Epithelial cell of proximal tubule (primary cell): ENCODE data around the gene CAMKMT. TPM values are rescaled to one million over a fixed set of nuclear protein-coding genes. Genes with fewer than 3 reads are reported as not detected.

Experiments
- DNase-seq: peaks from one replicate; pipeline ENCODE4 v3.0.0-alpha.2; 2011; ENCODE audit warnings: low read depth
- H3K4me3 ChIP-seq: 2 replicates; pipeline ENCODE4 v1.5.1; 2011; ENCODE audit warnings: low read depth, mild to moderate bottlenecking, low read length
- total RNA-seq: library from RNA; depleted of rRNA; stranded (reverse); fragments of >200 nt; gene quantifications from 2 replicates; pipeline ENCODE4 v1.2.3, GENCODE V29; 2015
- TF ChIP-seq, protein P1 (sequence below): conservative IDR thresholded peaks from 2 replicates; pipeline ENCODE4 v1.5.1; 2012; ENCODE audit warnings: low read depth, mild to moderate bottlenecking, low read length

The CAMKMT gene
- total RNA-seq, 1 donor from 2014 or later: 2.4 TPM

DNA sequence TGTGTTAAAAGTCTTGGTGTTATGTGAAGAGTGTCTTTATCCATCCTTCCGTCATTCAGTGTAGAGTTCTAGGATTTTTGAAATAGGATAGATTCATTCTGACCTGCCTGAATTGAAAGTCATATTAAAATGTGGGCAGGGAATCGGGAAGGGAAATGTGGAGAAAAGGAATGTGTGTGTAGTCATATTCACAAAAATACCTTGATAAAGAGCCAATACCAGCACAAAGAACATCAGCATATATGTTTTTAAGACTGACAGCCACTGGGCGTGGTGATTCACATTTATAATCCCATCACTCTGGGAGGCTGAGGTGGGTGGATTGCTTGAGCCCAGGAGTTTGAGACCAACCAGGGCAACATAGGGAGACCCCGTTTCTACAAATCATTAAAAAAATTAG lies 188.1 kb downstream of the CAMKMT start:
- TF ChIP-seq, protein P1, sequence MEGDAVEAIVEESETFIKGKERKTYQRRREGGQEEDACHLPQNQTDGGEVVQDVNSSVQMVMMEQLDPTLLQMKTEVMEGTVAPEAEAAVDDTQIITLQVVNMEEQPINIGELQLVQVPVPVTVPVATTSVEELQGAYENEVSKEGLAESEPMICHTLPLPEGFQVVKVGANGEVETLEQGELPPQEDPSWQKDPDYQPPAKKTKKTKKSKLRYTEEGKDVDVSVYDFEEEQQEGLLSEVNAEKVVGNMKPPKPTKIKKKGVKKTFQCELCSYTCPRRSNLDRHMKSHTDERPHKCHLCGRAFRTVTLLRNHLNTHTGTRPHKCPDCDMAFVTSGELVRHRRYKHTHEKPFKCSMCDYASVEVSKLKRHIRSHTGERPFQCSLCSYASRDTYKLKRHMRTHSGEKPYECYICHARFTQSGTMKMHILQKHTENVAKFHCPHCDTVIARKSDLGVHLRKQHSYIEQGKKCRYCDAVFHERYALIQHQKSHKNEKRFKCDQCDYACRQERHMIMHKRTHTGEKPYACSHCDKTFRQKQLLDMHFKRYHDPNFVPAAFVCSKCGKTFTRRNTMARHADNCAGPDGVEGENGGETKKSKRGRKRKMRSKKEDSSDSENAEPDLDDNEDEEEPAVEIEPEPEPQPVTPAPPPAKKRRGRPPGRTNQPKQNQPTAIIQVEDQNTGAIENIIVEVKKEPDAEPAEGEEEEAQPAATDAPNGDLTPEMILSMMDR: no peak
- H3K4me3 ChIP-seq: no peak overlapping the region
- no peak for DNase-seq

DNA sequence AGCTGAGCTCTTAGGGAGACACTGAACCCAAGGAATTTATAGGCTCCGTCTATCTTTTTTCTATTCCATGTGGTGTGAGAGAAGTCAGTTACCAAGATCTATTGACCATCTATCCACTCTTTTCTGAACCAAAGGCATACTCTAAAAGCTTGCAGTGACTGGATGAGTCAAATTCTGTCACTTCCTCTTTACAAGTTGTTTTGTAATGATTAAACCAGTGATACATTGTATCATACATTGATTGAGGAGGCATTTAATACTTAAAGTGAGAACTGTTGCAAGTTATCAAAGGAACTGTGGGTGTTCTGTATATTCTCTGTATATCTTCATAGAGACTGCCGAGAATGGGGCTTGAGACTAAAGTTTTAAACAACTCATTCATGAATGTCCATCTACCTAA lies 188.8 kb downstream of the CAMKMT start:
- DNase-seq: no peak
- no peak overlapping the region for H3K4me3 ChIP-seq
- TF ChIP-seq, protein P1: no peak

DNA sequence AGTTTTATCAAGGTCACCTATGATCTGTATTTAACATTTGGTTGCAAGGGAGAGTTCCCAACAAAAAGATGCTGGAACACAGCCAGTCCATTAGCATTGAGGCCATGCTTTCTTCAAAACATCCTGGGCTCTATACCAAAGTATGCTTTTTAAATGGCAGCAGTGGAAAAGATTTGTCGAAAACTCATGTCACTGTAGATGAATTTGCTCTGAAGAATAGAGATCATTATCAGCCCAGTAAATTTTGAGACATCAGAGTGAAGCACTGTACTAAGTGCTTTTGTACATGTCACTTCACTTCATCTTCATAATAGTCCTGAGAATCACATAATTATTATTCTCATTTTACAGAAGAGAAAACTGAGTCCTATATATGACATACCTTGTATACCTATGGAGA lies 189.8 kb downstream of the CAMKMT start:
- TF ChIP-seq, protein P1: no peak
- no peak for DNase-seq

DNA sequence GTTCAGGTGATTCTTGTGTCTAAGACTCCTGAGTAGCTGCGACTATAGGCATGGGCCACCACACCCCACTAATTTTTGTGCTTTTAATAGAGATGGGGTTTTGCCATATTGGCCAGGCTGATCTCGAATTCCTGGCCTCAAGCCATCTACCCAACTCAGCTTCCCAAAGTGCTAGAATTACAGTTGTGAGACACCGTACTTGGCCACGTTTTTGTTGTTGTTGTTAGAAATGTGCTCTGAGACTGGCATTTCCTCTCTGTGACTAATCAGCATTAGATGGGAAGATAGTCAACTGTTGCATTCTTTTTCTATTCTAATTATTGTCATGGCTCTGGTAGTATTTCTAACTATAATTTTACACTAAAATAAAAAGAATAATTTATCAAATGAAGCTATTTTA lies 191.7 kb downstream of the CAMKMT start:
- no peak for DNase-seq
- no peak overlapping the region for H3K4me3 ChIP-seq
- TF ChIP-seq, protein P1: no peak

More for the DNA sequence above, 189.8 kb downstream of the CAMKMT start:
- no peak overlapping the region for H3K4me3 ChIP-seq

DNA sequence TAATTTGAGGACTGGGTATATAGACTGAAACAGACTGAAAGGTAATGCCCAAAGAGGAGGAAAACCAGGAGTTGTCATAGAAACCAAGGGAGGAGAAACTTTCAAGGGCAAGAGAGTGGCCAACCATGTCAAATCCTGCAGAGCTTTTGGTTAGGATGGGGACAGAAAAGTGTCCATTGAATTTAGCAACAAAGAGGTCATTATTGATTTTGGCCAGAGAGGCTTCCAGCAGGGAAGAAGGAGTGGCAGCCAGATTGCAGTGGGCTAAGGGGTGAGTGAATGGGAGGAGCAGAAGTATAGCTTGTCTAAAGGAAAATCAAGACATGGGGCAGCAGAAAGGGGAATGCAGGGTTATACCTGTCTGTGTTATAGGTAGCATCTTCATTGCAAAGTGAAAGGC lies 194.0 kb downstream of the CAMKMT start:
- TF ChIP-seq, protein P1: no peak
- H3K4me3 ChIP-seq: no peak overlapping the region
- no peak for DNase-seq

DNA sequence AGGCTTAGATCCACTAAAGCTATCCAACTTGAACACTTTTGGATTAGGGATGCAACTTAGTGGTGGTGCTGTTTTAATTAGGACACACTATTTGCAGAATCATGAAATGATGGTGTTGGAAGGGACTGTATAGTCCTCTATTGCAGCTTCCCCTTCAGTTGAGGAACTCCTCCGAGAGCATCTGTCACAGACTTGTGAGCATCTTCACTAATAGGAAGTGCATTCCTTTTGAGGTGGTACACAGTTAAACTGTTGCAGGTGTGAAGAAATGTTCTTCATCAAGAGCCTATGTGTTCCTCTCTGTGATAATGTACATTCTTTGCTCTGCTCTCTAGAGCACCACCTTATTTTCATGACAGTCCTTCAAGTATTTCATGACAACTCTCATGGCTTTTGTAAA lies 197.4 kb downstream of the CAMKMT start:
- TF ChIP-seq, protein P1: no peak
- DNase-seq: no peak
- H3K4me3 ChIP-seq: no peak overlapping the region

DNA sequence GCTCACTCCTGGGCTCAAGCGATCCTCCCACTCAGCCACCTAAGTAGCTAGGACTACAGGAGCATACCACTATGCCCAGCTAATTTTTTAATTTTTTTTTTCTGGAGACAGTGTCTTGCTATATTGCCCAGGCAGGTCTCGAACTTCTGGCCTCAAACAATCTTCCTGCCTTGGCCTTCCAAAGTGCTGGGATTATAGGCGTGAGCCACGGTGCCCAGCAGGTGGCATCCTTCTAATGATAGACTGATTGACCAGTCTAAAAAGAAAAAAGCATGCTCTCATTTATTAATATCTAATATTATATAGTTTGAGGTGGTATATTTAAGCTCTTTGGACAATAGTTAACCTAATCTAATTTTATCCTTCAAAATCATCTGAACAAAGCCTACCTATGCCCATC lies 198.6 kb downstream of the CAMKMT start:
- DNase-seq: no peak
- H3K4me3 ChIP-seq: no peak overlapping the region
- TF ChIP-seq, protein P1: peak; percentile 60
